ENCODE data around the gene KLHL10.

The KLHL10 gene

GRCh38 chr17:41837761-41838538 lies at the start of gene KLHL10:
TSS of gene KLHL10 (plus strand) at chr17:41837825. CDS start at chr17:41837933, 108 bp downstream.
- no peaks in the 10 kb centered on the region for H3K9me3 ChIP-seq (ENCODE audit: control insufficient read depth, low read length)
- DNase-seq (ENCODE audit: low read depth): no peak
- H3K4me1 ChIP-seq (ENCODE audit: control insufficient read depth, insufficient read depth, low read length): peaks cover 11% of the 10 kb centered on the region
- H3K9ac ChIP-seq (ENCODE audit: low read length): peak within 1 kb of the TSS; percentile 90
- H3K27me3 ChIP-seq (replicated peaks; ENCODE audit: control insufficient read depth, insufficient read depth, low read length): no peaks in the 10 kb centered on the region
- peak within 1 kb of the TSS; percentile 88 for H3K4me3 ChIP-seq (ENCODE audit: low read length)
- H3K36me3 ChIP-seq (ENCODE audit: control insufficient read depth, insufficient read depth, low read length, severe bottlenecking): peaks cover 5% of the 10 kb centered on the region

GRCh38 chr17:41792845-41793783 lies 44.5 kb upstream of the KLHL10 start:
- Histone ChIP-seq H3K4me3 (ENCODE audit: low read length) (no peak overlapping the region), H3K27me3 (replicated peaks; ENCODE audit: control insufficient read depth, insufficient read depth, low read length) (no peaks in the 10 kb centered on the region)
- DNase-seq (ENCODE audit: low read depth): peak; percentile 52

GRCh38 chr17:41793784-41794539 lies 43.7 kb upstream of the KLHL10 start:
- no peak for DNase-seq (ENCODE audit: low read depth)
- H3K9me3 ChIP-seq (ENCODE audit: control insufficient read depth, low read length): no peaks in the 10 kb centered on the region
- H3K36me3 ChIP-seq (ENCODE audit: control insufficient read depth, insufficient read depth, low read length, severe bottlenecking): no peaks in the 10 kb centered on the region
- peaks cover 12% of the 10 kb centered on the region for H3K4me1 ChIP-seq (ENCODE audit: control insufficient read depth, insufficient read depth, low read length)
- no peak overlapping the region for H3K9ac ChIP-seq (ENCODE audit: low read length)
- no peak overlapping the region for H3K4me3 ChIP-seq (ENCODE audit: low read length)
- H3K27me3 ChIP-seq (replicated peaks; ENCODE audit: control insufficient read depth, insufficient read depth, low read length): no peaks in the 10 kb centered on the region

More at GRCh38 chr17:41792845-41793783, 44.5 kb upstream of the KLHL10 start:
- Histone ChIP-seq H3K9ac (ENCODE audit: low read length) (no peak overlapping the region), H3K36me3 (ENCODE audit: control insufficient read depth, insufficient read depth, low read length, severe bottlenecking) (no peaks in the 10 kb centered on the region), H3K9me3 (ENCODE audit: control insufficient read depth, low read length) (no peaks in the 10 kb centered on the region), H3K4me1 (ENCODE audit: control insufficient read depth, insufficient read depth, low read length) (peaks cover 12% of the 10 kb centered on the region)

- no peak overlapping the region for H3K9ac ChIP-seq (ENCODE audit: low read length)
- no peaks in the 10 kb centered on the region for H3K36me3 ChIP-seq (ENCODE audit: control insufficient read depth, insufficient read depth, low read length, severe bottlenecking)
- no peaks in the 10 kb centered on the region for H3K27me3 ChIP-seq (replicated peaks; ENCODE audit: control insufficient read depth, insufficient read depth, low read length)
- peaks cover 12% of the 10 kb centered on the region for H3K4me1 ChIP-seq (ENCODE audit: control insufficient read depth, insufficient read depth, low read length)
- DNase-seq (ENCODE audit: low read depth): no peak
- no peak overlapping the region for H3K4me3 ChIP-seq (ENCODE audit: low read length)
- H3K9me3 ChIP-seq (ENCODE audit: control insufficient read depth, low read length): no peaks in the 10 kb centered on the region
Measured at GRCh38 chr17:41794540-41794975, 43.1 kb upstream of the KLHL10 start.

GRCh38 chr17:41796121-41796895 lies 41.3 kb upstream of the KLHL10 start:
- H3K9me3 ChIP-seq (ENCODE audit: control insufficient read depth, low read length): no peaks in the 10 kb centered on the region
- H3K27me3 ChIP-seq (replicated peaks; ENCODE audit: control insufficient read depth, insufficient read depth, low read length): no peaks in the 10 kb centered on the region
- H3K36me3 ChIP-seq (ENCODE audit: control insufficient read depth, insufficient read depth, low read length, severe bottlenecking): no peaks in the 10 kb centered on the region
- H3K4me1 ChIP-seq (ENCODE audit: control insufficient read depth, insufficient read depth, low read length): peaks cover 21% of the 10 kb centered on the region
- no peak for DNase-seq (ENCODE audit: low read depth)
- H3K4me3 ChIP-seq (ENCODE audit: low read length): no peak overlapping the region
- no peak overlapping the region for H3K9ac ChIP-seq (ENCODE audit: low read length)

- no peak for DNase-seq (ENCODE audit: low read depth)
- Histone ChIP-seq H3K9ac (ENCODE audit: low read length) (no peak overlapping the region), H3K36me3 (ENCODE audit: control insufficient read depth, insufficient read depth, low read length, severe bottlenecking) (no peaks in the 10 kb centered on the region), H3K27me3 (replicated peaks; ENCODE audit: control insufficient read depth, insufficient read depth, low read length) (no peaks in the 10 kb centered on the region), H3K4me3 (ENCODE audit: low read length) (no peak overlapping the region), H3K4me1 (ENCODE audit: control insufficient read depth, insufficient read depth, low read length) (peaks cover 23% of the 10 kb centered on the region), H3K9me3 (ENCODE audit: control insufficient read depth, low read length) (no peaks in the 10 kb centered on the region)
Measured at GRCh38 chr17:41797377-41797776, 40.2 kb upstream of the KLHL10 start.

GRCh38 chr17:41799366-41799765 lies 38.3 kb upstream of the KLHL10 start:
- Histone ChIP-seq H3K36me3 (ENCODE audit: control insufficient read depth, insufficient read depth, low read length, severe bottlenecking) (no peaks in the 10 kb centered on the region), H3K4me1 (ENCODE audit: control insufficient read depth, insufficient read depth, low read length) (peaks cover 11% of the 10 kb centered on the region), H3K4me3 (ENCODE audit: low read length) (no peak overlapping the region), H3K9ac (ENCODE audit: low read length) (no peak overlapping the region), H3K27me3 (replicated peaks; ENCODE audit: control insufficient read depth, insufficient read depth, low read length) (no peaks in the 10 kb centered on the region), H3K9me3 (ENCODE audit: control insufficient read depth, low read length) (no peaks in the 10 kb centered on the region)
- no peak for DNase-seq (ENCODE audit: low read depth)

GRCh38 chr17:41800601-41801373 lies 36.8 kb upstream of the KLHL10 start:
- H3K4me1 ChIP-seq (ENCODE audit: control insufficient read depth, insufficient read depth, low read length): peaks cover 11% of the 10 kb centered on the region
- DNase-seq (ENCODE audit: low read depth): peak; percentile 68
- H3K36me3 ChIP-seq (ENCODE audit: control insufficient read depth, insufficient read depth, low read length, severe bottlenecking): no peaks in the 10 kb centered on the region
- H3K9me3 ChIP-seq (ENCODE audit: control insufficient read depth, low read length): no peaks in the 10 kb centered on the region
- no peaks in the 10 kb centered on the region for H3K27me3 ChIP-seq (replicated peaks; ENCODE audit: control insufficient read depth, insufficient read depth, low read length)
- peak overlapping the region; percentile 27 for H3K9ac ChIP-seq (ENCODE audit: low read length)
- no peak overlapping the region for H3K4me3 ChIP-seq (ENCODE audit: low read length)

GRCh38 chr17:41801374-41802271 lies 36.0 kb upstream of the KLHL10 start:
- Histone ChIP-seq H3K27me3 (replicated peaks; ENCODE audit: control insufficient read depth, insufficient read depth, low read length) (no peaks in the 10 kb centered on the region), H3K9ac (ENCODE audit: low read length) (peak overlapping the region; percentile 27), H3K4me3 (ENCODE audit: low read length) (peak overlapping the region; percentile 48), H3K9me3 (ENCODE audit: control insufficient read depth, low read length) (no peaks in the 10 kb centered on the region), H3K4me1 (ENCODE audit: control insufficient read depth, insufficient read depth, low read length) (peaks cover 11% of the 10 kb centered on the region), H3K36me3 (ENCODE audit: control insufficient read depth, insufficient read depth, low read length, severe bottlenecking) (no peaks in the 10 kb centered on the region)
- DNase-seq (ENCODE audit: low read depth): peak; percentile 92
